Karpas-422 (cell line): ENCODE data around the gene PDGFA. TPM values are rescaled to one million over a fixed set of nuclear protein-coding genes. Genes with fewer than 3 reads are reported as not detected.
A peak's percentile ranks its signal among the peaks of the same experiment; 100 is the strongest.

Experiments used
- DNase-seq: peaks from one replicate; pipeline ENCODE4 v3.0.0-alpha.2; 2015
- H2AFZ ChIP-seq: fragments of 200-600 bp; sonication (generic); 2 replicates; pipeline ENCODE4 v1.6.1; 2014; ENCODE audit warnings: antibody characterized with exemption, low read length, mixed read lengths
- H3K27ac ChIP-seq: fragments of 200-600 bp; sonication (generic); 2 replicates; pipeline ENCODE4 v1.5.1; 2014; ENCODE audit warnings: mild to moderate bottlenecking, low read length, moderate library complexity
- H3K27me3 ChIP-seq: fragments of 200-600 bp; sonication (generic); 2 replicates; pipeline ENCODE4 v1.6.1; 2014; ENCODE audit warnings: low read length, mixed read lengths
- H3K36me3 ChIP-seq: fragments of 200-600 bp; sonication (generic); 2 replicates; pipeline ENCODE4 v1.6.1; 2014; ENCODE audit warnings: low read length, mixed read lengths; ENCODE audit not compliant: insufficient read depth
- H3K4me1 ChIP-seq: fragments of 200-600 bp; sonication (generic); 2 replicates; pipeline ENCODE4 v1.6.1; 2014; ENCODE audit warnings: mild to moderate bottlenecking, low read length, mixed read lengths
- H3K4me2 ChIP-seq: fragments of 200-600 bp; sonication (generic); 2 replicates; pipeline ENCODE4 v1.6.1; 2014; ENCODE audit warnings: low read length, low read depth, mild to moderate bottlenecking; ENCODE audit not compliant: poor library complexity, severe bottlenecking
- H3K4me3 ChIP-seq: fragments of 200-600 bp; sonication (generic); 2 replicates; pipeline ENCODE4 v1.5.1; 2014; ENCODE audit warnings: mild to moderate bottlenecking, antibody characterized with exemption, low read length, mixed read lengths
- H3K79me2 ChIP-seq: fragments of 200-600 bp; sonication (generic); 2 replicates; pipeline ENCODE4 v1.6.1; 2014; ENCODE audit warnings: mild to moderate bottlenecking, low read length, mixed read lengths
- H3K9ac ChIP-seq: fragments of 200-600 bp; sonication (generic); 2 replicates; pipeline ENCODE4 v1.6.0; 2014; ENCODE audit warnings: low read length
- H3K9me2 ChIP-seq: fragments of 200-600 bp; sonication (generic), shearing (Covaris generic); replicated peaks from 2 replicates; pipeline ENCODE4 v1.6.0; 2014; ENCODE audit warnings: mild to moderate bottlenecking, low read length, moderate library complexity; ENCODE audit not compliant: insufficient read depth
- H3K9me3 ChIP-seq: fragments of 300-700, 200-600 bp; sonication (generic); 2 replicates; pipeline ENCODE4 v1.6.1; 2014; ENCODE audit warnings: low read length, mixed read lengths
- H4K20me1 ChIP-seq: fragments of 200-600 bp; sonication (generic); 2 replicates; pipeline ENCODE4 v1.6.1; 2014; ENCODE audit warnings: mild to moderate bottlenecking, antibody characterized with exemption, low read length, low read depth; ENCODE audit not compliant: insufficient read depth
- total RNA-seq: library from RNA; depleted of rRNA; stranded (reverse); fragments of >200 nt; shearing (Covaris generic); gene quantifications from 2 replicates; pipeline ENCODE4 v1.2.3, GENCODE V29; 2014; ENCODE audit warnings: low replicate concordance

The PDGFA gene
- total RNA-seq, 1 experiment from 2014 or later, result 0.56 TPM

GRCh38 chr7:523347-524336, 4.0 kb upstream of the PDGFA start:
- Histone ChIP-seq H3K36me3 (no peaks in the 10 kb centered on the region), H3K4me1 (peaks cover 25% of the 10 kb centered on the region), H2AFZ (no peak overlapping the region), H3K27me3 (no peaks in the 10 kb centered on the region), H3K27ac (no peak overlapping the region), H3K79me2 (no peaks in the 10 kb centered on the region), H3K4me3 (no peak overlapping the region), H3K9me2 (no peaks in the 10 kb centered on the region), H4K20me1 (peaks cover 17% of the 10 kb centered on the region; the same call in 1 of the 2 replicates), H3K4me2 (no peak overlapping the region), H3K9me3 (no peaks in the 10 kb centered on the region), H3K9ac (no peak overlapping the region)
- no peak for DNase-seq

- peaks cover 28% of the 10 kb centered on the region for H3K4me1 ChIP-seq
- no peak overlapping the region for H2AFZ ChIP-seq
- H3K9me2 ChIP-seq, result no peaks in the 10 kb centered on the region
- no peak overlapping the region for H3K4me3 ChIP-seq
- no peaks in the 10 kb centered on the region for H3K79me2 ChIP-seq
- no peak overlapping the region for H3K27ac ChIP-seq
- no peak overlapping the region for H3K9ac ChIP-seq
- DNase-seq, result no peak
- no peaks in the 10 kb centered on the region for H3K27me3 ChIP-seq
- H4K20me1 ChIP-seq, result peaks cover 17% of the 10 kb centered on the region; the same call in 1 of the 2 replicates
- no peaks in the 10 kb centered on the region for H3K36me3 ChIP-seq
- H3K9me3 ChIP-seq, result no peaks in the 10 kb centered on the region
- no peak overlapping the region for H3K4me2 ChIP-seq
These were observed 3.3 kb upstream of the PDGFA start for GRCh38 chr7:522951-523314.

- Histone ChIP-seq H3K27me3 (no peaks in the 10 kb centered on the region), H3K4me2 (peak overlapping the region; percentile 72)
These were observed 2.7 kb upstream of the PDGFA start for GRCh38 chr7:522071-522950.

DNA sequence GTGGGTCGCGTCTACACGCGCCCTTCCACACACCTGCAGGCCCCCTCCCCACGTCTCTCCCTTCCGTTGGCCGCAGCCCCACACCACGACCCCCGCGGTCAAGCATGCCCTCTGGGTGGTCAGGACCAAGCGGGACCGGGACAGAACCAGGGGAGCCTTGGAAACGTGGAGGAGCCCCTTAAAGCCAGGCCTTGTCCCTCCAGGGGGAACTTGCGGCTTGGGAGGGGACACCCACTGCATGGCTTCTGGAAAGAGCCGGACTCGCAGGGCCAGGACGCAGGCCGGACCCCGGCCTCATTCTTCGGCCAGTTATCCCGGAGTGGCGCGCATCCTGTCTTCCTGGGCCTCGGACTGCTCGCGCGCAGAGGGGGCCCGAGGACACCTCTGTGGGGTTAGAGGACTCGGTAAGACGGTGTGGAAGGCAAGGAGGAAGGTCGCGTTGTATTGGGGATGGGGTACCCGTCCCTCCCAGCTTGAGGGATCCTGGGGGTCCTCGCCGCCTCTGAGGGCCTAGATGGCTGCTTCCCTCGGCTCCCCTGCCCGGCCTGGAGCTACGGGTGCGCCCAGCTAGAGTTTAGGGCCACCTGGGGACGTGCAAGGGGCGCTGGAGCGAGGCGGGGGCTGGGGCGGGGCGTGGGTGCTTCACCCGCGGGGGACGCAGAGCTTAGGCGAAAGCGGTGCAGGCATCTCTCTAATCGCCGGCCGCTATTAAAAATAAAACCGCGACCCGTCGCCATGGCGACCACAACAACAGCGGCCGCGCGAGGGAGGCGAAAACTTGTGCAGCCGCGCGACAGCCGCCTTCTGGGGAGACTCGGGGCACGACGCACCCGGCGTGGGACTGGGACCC, 1.8 kb upstream of the PDGFA start:
- H3K4me3 ChIP-seq, result peak overlapping the region; percentile 58
- H3K9me3 ChIP-seq, result no peaks in the 10 kb centered on the region
- H3K36me3 ChIP-seq, result no peaks in the 10 kb centered on the region
- no peaks in the 10 kb centered on the region for H3K79me2 ChIP-seq
- no peaks in the 10 kb centered on the region for H3K27me3 ChIP-seq
- DNase-seq, result peak; percentile 83
- H3K27ac ChIP-seq, result no peak overlapping the region
- no peaks in the 10 kb centered on the region for H3K9me2 ChIP-seq
- H4K20me1 ChIP-seq, result peaks cover 17% of the 10 kb centered on the region; the same call in 1 of the 2 replicates
- no peak overlapping the region for H2AFZ ChIP-seq
- H3K4me2 ChIP-seq, result peak overlapping the region; percentile 72
- H3K4me1 ChIP-seq, result peaks cover 28% of the 10 kb centered on the region
- H3K9ac ChIP-seq, result peak overlapping the region; percentile 45; the same call in 1 of the 2 replicates

More at GRCh38 chr7:522071-522950, 2.7 kb upstream of the PDGFA start:
- H3K9me3 ChIP-seq, result no peaks in the 10 kb centered on the region
- H3K4me3 ChIP-seq, result peak overlapping the region; percentile 58; the same call in 1 of the 2 replicates
- H3K36me3 ChIP-seq, result no peaks in the 10 kb centered on the region
- H4K20me1 ChIP-seq, result peaks cover 17% of the 10 kb centered on the region; the same call in 1 of the 2 replicates
- no peak overlapping the region for H3K27ac ChIP-seq
- H3K9ac ChIP-seq, result peak overlapping the region; percentile 45; the same call in 1 of the 2 replicates
- peak; percentile 77 for DNase-seq
- H3K9me2 ChIP-seq, result no peaks in the 10 kb centered on the region
- H2AFZ ChIP-seq, result no peak overlapping the region
- no peaks in the 10 kb centered on the region for H3K79me2 ChIP-seq
- H3K4me1 ChIP-seq, result peaks cover 28% of the 10 kb centered on the region

GRCh38 chr7:520503-521161, 986 bp upstream of the PDGFA start:
- no peaks in the 10 kb centered on the region for H3K79me2 ChIP-seq
- DNase-seq, result no peak
- no peak overlapping the region for H2AFZ ChIP-seq
- H3K9ac ChIP-seq, result no peak overlapping the region
- H3K9me3 ChIP-seq, result no peaks in the 10 kb centered on the region
- peaks cover 17% of the 10 kb centered on the region; the same call in 1 of the 2 replicates for H4K20me1 ChIP-seq
- H3K36me3 ChIP-seq, result no peaks in the 10 kb centered on the region
- H3K9me2 ChIP-seq, result no peaks in the 10 kb centered on the region
- no peaks in the 10 kb centered on the region for H3K27me3 ChIP-seq
- no peak overlapping the region for H3K27ac ChIP-seq
- H3K4me3 ChIP-seq, result peak overlapping the region; percentile 59; the same call in 1 of the 2 replicates
- peak overlapping the region; percentile 65 for H3K4me2 ChIP-seq
- H3K4me1 ChIP-seq, result peaks cover 28% of the 10 kb centered on the region

- H3K79me2 ChIP-seq, result no peaks in the 10 kb centered on the region
- H3K4me3 ChIP-seq, result peak overlapping the region; percentile 79
- H3K27ac ChIP-seq, result no peak overlapping the region
- peaks cover 20% of the 10 kb centered on the region; the same call in 1 of the 2 replicates for H4K20me1 ChIP-seq
- no peaks in the 10 kb centered on the region for H3K9me3 ChIP-seq
- no peaks in the 10 kb centered on the region for H3K27me3 ChIP-seq
- no peaks in the 10 kb centered on the region for H3K36me3 ChIP-seq
- H3K9ac ChIP-seq, result peak overlapping the region; percentile 70
- no peaks in the 10 kb centered on the region for H3K9me2 ChIP-seq
- peaks cover 28% of the 10 kb centered on the region for H3K4me1 ChIP-seq
- peak overlapping the region; percentile 92 for H3K4me2 ChIP-seq
- H2AFZ ChIP-seq, result peak overlapping the region; percentile 86; the same call in 1 of the 2 replicates
- DNase-seq, result peak; percentile 73
These were observed 789 bp downstream of the PDGFA start for GRCh38 chr7:518630-519483.
